Hepatocyte (in vitro differentiated cells): ENCODE data around the gene COL9A2.

Source experiments
- EZH2phosphoT487 ChIP-seq: fragments of 200-600 bp; sonication (generic); IDR thresholded peaks from one replicate; pipeline ENCODE4 v1.6.1; 2018; ENCODE audit warnings: antibody characterized with exemption, mild to moderate bottlenecking, low read depth, moderate library complexity; ENCODE audit not compliant: unreplicated experiment, severe bottlenecking
- TF ChIP-seq, protein P1 (sequence below): fragments of 200-600 bp; sonication (generic); IDR thresholded peaks from 2 replicates; pipeline ENCODE4 v1.5.1; 2016; ENCODE audit warnings: antibody characterized with exemption, mild to moderate bottlenecking; ENCODE audit not compliant: poor library complexity

- TF ChIP-seq, protein P1, sequence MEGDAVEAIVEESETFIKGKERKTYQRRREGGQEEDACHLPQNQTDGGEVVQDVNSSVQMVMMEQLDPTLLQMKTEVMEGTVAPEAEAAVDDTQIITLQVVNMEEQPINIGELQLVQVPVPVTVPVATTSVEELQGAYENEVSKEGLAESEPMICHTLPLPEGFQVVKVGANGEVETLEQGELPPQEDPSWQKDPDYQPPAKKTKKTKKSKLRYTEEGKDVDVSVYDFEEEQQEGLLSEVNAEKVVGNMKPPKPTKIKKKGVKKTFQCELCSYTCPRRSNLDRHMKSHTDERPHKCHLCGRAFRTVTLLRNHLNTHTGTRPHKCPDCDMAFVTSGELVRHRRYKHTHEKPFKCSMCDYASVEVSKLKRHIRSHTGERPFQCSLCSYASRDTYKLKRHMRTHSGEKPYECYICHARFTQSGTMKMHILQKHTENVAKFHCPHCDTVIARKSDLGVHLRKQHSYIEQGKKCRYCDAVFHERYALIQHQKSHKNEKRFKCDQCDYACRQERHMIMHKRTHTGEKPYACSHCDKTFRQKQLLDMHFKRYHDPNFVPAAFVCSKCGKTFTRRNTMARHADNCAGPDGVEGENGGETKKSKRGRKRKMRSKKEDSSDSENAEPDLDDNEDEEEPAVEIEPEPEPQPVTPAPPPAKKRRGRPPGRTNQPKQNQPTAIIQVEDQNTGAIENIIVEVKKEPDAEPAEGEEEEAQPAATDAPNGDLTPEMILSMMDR, result no peak
- TF ChIP-seq EZH2phosphoT487, result no peak
These were observed 11.6 kb downstream of the COL9A2 start for GRCh38 chr1:40305451-40305850.
